ENCODE results near the gene NCK2. TPM values are rescaled to one million over a fixed set of nuclear protein-coding genes. Genes with fewer than 3 reads are reported as not detected.

Gene NCK2
- total and polyA plus RNA-seq, 2 experiments from 2014 or later = 55.0 to 65.9 TPM

DNA sequence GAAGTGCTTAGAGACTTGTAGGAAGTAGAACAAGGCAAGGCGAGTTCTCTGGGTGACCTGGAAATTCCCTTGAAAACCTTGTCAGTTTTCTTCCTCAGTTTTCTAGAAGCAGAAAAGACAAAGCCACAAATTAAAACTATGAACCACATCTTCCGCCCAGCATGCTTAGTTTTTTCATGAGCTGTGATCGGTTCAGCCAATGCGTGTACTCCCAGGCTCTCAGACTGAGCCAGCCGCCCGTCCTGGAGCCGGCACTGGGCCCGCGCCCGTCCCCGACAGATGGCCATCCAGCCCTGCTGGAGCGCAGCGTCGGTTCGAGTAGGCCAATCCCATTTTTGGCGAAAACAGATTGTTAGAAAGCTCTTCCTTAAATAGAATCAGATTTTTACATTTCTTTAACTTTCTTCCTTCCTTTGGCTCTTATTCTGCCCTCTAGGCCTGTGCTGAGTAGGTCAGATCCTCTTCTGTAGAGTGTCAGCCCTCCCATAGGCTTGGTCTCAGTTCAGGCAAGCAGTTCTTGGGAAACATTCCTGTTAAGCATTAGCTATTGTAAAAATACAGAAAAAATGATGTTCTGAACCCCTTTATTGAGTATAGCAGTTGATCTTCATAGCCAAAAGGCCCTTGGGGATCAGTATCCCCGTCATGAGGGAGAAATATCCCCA is 112.5 kb downstream of the NCK2 start:
- H3K27ac ChIP-seq = no peak overlapping the region
- H3K4me1 ChIP-seq (ENCODE audit: low read depth) = no peaks in the 10 kb centered on the region
- TF ChIP-seq CTCF (IDR thresholded peaks at IDR 0.05; ENCODE audit: low read depth, low read length) = no peak
- no peaks in the 10 kb centered on the region for H3K27me3 ChIP-seq
- no peaks in the 10 kb centered on the region for H3K9me3 ChIP-seq (ENCODE audit: low read depth)
- H3K36me3 ChIP-seq = no peaks in the 10 kb centered on the region
- H3K4me3 ChIP-seq = no peak overlapping the region
- DNase-seq (ENCODE audit: low read depth in 1 of 2, low spot score in 1 of 2) = no peak

DNA sequence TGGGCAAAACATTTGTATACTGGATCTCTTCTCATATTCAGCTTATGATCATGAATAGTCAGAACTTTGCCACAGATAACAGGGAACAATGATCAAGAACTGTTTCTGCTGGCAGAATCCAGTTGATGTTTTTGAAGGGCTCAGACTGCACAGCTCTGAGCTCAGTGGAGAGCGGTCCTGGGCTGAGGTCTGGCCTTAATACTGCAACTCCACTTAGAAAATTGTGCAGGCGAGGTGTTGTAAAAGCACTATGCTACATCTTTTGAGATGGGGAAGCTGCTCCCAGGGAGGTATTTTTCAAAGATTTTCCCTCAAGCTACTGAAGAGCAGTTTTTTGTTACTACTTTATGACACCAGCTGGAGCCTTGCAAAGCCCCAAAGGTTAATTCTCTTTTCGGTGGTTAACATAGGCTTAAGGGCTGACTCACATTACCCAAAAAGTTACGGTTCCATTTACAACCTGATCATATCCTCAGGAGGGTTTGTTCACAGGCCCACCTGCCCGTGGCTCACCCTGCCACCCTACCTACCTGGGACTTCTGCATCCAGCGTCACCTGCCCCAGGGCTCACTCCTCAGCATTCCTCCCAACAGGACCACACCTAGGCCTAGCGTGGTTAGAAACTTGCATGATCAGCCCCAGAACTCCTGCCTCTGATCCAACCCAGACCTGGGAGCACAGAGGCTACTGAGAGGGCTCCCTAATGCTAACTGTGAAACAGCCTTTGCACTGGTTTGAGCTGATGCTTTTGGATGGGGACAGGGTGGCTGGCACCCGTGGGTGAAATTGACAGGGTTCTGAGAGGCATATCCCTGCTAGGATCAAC is 114.4 kb downstream of the NCK2 start:
- no peak for DNase-seq (ENCODE audit: low read depth in 1 of 2, low spot score in 1 of 2)
- H3K27ac ChIP-seq = no peak overlapping the region
- H3K36me3 ChIP-seq = no peaks in the 10 kb centered on the region
- H3K4me1 ChIP-seq (ENCODE audit: low read depth) = no peaks in the 10 kb centered on the region
- no peaks in the 10 kb centered on the region for H3K9me3 ChIP-seq (ENCODE audit: low read depth)
- TF ChIP-seq CTCF (IDR thresholded peaks at IDR 0.05; ENCODE audit: low read depth, low read length) = no peak
- no peaks in the 10 kb centered on the region for H3K27me3 ChIP-seq
- H3K4me3 ChIP-seq = no peak overlapping the region

- no peak for DNase-seq (ENCODE audit: low read depth in 1 of 2, low spot score in 1 of 2)
- Histone ChIP-seq H3K36me3 (no peaks in the 10 kb centered on the region), H3K9me3 (ENCODE audit: low read depth) (no peaks in the 10 kb centered on the region), H3K27ac (no peak overlapping the region), H3K4me1 (ENCODE audit: low read depth) (no peaks in the 10 kb centered on the region), H3K27me3 (no peaks in the 10 kb centered on the region), H3K4me3 (no peak overlapping the region)
- TF ChIP-seq CTCF (IDR thresholded peaks at IDR 0.05; ENCODE audit: low read depth, low read length) = no peak
These were observed 114.9 kb downstream of the NCK2 start for GRCh38 chr2:105859694-105859951.

DNA sequence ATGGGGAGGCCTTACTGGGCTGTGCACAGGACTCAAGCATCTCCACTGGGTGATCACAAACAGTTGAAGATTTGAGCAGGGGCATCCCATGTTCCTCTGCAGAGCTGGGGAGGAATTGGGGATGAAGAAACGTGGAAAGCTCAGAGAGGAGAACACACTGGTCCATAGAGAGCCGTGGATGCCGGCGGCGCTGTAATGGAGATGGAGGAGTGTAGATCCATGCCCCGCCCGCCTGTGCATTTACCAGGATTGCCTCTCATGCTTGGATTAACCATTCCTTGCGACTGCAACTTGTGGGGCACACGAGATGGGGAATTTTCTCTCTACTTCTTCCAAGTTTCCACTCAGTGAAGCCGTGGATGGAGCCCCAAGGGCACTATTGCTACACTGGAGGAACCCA is 115.9 kb downstream of the NCK2 start:
- no peaks in the 10 kb centered on the region for H3K36me3 ChIP-seq
- no peaks in the 10 kb centered on the region for H3K4me1 ChIP-seq (ENCODE audit: low read depth)
- H3K4me3 ChIP-seq = no peak overlapping the region
- H3K27me3 ChIP-seq = no peaks in the 10 kb centered on the region
- no peak overlapping the region for H3K27ac ChIP-seq
- TF ChIP-seq CTCF (IDR thresholded peaks at IDR 0.05; ENCODE audit: low read depth, low read length) = no peak
- no peaks in the 10 kb centered on the region for H3K9me3 ChIP-seq (ENCODE audit: low read depth)
- no peak for DNase-seq (ENCODE audit: low read depth in 1 of 2, low spot score in 1 of 2)

GRCh38 chr2:105861200-105861599 is 116.5 kb downstream of the NCK2 start:
- H3K9me3 ChIP-seq (ENCODE audit: low read depth) = no peaks in the 10 kb centered on the region
- H3K27me3 ChIP-seq = no peaks in the 10 kb centered on the region
- H3K27ac ChIP-seq = no peak overlapping the region
- H3K4me3 ChIP-seq = no peak overlapping the region
- no peaks in the 10 kb centered on the region for H3K36me3 ChIP-seq
- no peak for TF ChIP-seq CTCF (IDR thresholded peaks at IDR 0.05; ENCODE audit: low read depth, low read length)
- H3K4me1 ChIP-seq (ENCODE audit: low read depth) = no peaks in the 10 kb centered on the region
- no peak for DNase-seq (ENCODE audit: low read depth in 1 of 2, low spot score in 1 of 2)
